ENCODE data around the gene TEX47. TPM values are rescaled to one million over a fixed set of nuclear protein-coding genes. Genes with fewer than 3 reads are reported as not detected.

Gene TEX47
- total RNA-seq = not detected

DNA sequence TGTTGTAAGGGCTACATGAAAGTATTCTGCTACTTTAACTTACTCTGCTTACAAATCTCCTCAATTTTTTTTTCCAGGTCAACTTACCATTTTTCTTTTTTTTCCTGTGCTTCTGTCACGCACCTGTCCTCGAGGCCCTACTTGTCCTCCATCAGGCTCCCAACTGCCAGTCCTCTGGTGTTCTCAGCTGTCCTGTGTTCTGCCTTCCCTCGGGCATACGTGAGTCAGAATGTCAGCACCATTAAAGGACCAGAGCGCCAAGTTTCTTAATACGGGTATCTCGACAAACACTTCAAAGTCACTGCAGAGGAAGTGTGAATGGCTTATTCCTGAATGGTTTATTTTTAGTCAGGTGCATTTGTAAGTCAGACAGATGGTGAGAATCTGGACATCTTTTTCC lies at the start of gene TEX47:
Gene TEX47 (minus strand): TSS at position 185 of the 400 bp plus-strand sequence. CDS start 795 bp downstream, outside the sequence.
- Histone ChIP-seq H3K4me1 (no peaks in the 10 kb centered on the region), H3K27me3 (no peaks in the 10 kb centered on the region), H3K36me3 (no peaks in the 10 kb centered on the region), H3K4me3 (no peak within 1 kb of the TSS), H3K9me3 (no peaks in the 10 kb centered on the region), H3K27ac (no peak within 1 kb of the TSS)
- TF ChIP-seq, protein P1, sequence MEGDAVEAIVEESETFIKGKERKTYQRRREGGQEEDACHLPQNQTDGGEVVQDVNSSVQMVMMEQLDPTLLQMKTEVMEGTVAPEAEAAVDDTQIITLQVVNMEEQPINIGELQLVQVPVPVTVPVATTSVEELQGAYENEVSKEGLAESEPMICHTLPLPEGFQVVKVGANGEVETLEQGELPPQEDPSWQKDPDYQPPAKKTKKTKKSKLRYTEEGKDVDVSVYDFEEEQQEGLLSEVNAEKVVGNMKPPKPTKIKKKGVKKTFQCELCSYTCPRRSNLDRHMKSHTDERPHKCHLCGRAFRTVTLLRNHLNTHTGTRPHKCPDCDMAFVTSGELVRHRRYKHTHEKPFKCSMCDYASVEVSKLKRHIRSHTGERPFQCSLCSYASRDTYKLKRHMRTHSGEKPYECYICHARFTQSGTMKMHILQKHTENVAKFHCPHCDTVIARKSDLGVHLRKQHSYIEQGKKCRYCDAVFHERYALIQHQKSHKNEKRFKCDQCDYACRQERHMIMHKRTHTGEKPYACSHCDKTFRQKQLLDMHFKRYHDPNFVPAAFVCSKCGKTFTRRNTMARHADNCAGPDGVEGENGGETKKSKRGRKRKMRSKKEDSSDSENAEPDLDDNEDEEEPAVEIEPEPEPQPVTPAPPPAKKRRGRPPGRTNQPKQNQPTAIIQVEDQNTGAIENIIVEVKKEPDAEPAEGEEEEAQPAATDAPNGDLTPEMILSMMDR (IDR thresholded peaks at IDR 0.05) = no peak
- TF ChIP-seq POLR2AphosphoS5 (IDR thresholded peaks at IDR 0.05; ENCODE audit: insufficient read depth in 1 of 2, low read depth in 1 of 2) (no peak), POLR2A (IDR thresholded peaks at IDR 0.05) (no peak)
- intact Hi-C loops (cut with DNase I) = no loop called here
- no peak for DNase-seq (ENCODE audit: extremely low spot score in 2 of 2)

DNA sequence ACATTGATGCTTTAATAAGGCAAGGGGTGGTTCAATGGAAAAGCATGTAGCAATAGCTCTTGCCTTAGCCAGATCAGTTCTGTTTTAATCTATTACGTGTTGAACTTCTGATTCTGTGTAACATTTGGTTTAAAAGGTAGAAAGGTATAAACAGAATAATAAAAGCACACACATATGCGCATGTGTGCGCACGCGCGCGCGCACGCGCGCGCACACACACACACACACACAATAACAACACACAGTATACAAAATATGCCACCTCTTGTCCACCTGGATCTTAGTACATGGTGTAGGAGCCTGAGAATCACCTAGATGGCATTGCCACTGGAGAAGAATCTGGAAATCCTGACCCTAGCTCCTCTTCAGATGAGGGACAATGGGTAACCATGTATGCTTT lies 49.6 kb upstream of the TEX47 start:
- Histone ChIP-seq H3K9me3 (no peaks in the 10 kb centered on the region), H3K4me1 (no peaks in the 10 kb centered on the region), H3K27ac (no peak overlapping the region), H3K27me3 (no peaks in the 10 kb centered on the region), H3K36me3 (no peaks in the 10 kb centered on the region), H3K4me3 (no peak overlapping the region)
- TF ChIP-seq, protein P1 (IDR thresholded peaks at IDR 0.05) = no peak
- TF ChIP-seq POLR2AphosphoS5 (IDR thresholded peaks at IDR 0.05; ENCODE audit: insufficient read depth in 1 of 2, low read depth in 1 of 2) (no peak), POLR2A (IDR thresholded peaks at IDR 0.05) (no peak)
- no peak for DNase-seq (ENCODE audit: extremely low spot score in 2 of 2)
- intact Hi-C loops (cut with DNase I) = no loop called here

DNA sequence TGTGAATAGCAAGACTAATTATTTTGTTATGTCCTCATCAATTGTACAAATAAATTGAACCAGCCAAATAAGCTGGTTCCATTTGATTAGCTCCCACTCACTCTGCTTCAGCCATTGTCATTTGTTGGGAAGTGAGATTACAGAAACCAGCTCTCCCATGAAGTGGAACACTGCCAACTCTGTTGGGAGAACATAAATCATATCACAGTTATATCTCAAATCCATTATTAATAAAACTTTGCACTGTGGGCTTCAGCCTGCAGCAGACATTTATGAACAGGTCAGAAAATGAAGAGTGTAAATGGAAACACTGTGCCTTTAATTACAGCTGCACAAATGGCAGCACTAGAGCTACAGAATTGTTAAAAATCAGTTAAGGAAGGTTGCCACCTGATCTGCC lies 46.7 kb upstream of the TEX47 start:
- DNase-seq (ENCODE audit: extremely low spot score in 2 of 2) = no peak
- Histone ChIP-seq H3K36me3 (no peaks in the 10 kb centered on the region), H3K4me3 (no peak overlapping the region), H3K27ac (no peak overlapping the region), H3K27me3 (no peaks in the 10 kb centered on the region), H3K9me3 (no peaks in the 10 kb centered on the region), H3K4me1 (no peaks in the 10 kb centered on the region)
- intact Hi-C loops (cut with DNase I) = no loop called here
- TF ChIP-seq, protein P1 (IDR thresholded peaks at IDR 0.05) = no peak
- TF ChIP-seq POLR2A (IDR thresholded peaks at IDR 0.05) = no peak
- no peak for TF ChIP-seq POLR2AphosphoS5 (IDR thresholded peaks at IDR 0.05; ENCODE audit: insufficient read depth in 1 of 2, low read depth in 1 of 2)

DNA sequence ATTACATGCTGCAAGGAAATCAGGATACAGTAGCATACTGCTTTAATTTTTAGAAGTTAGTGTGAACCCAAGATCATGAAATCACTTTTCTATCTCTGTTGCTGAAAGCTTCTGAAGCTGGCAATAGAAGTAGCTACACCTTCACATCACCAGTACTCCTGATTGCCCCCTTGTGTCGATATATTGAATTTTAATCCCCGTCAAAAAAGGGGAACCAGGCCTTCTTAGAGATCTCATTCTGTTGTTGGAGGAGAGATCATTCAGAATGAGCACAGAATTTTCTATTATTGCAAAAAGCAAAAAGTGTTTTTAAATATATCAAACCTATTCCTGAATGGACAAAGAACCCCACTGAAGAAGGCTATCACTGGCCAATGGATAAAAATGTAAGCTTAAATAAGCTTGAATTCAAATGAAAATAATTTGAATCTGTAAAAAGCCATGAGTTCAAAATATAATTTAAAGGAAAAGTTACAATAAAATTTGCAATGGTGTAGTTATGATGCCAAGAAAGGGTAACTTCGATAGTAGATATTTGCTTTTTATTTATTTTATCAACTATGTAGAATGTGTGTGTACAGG lies 39.7 kb upstream of the TEX47 start:
- H3K27ac ChIP-seq = no peak overlapping the region
- no peak for TF ChIP-seq POLR2AphosphoS5 (IDR thresholded peaks at IDR 0.05; ENCODE audit: insufficient read depth in 1 of 2, low read depth in 1 of 2)
- TF ChIP-seq POLR2A (IDR thresholded peaks at IDR 0.05) = no peak
- TF ChIP-seq, protein P1 (IDR thresholded peaks at IDR 0.05) = no peak
- intact Hi-C loops (cut with DNase I) = no loop called here
- H3K36me3 ChIP-seq = no peaks in the 10 kb centered on the region
- no peaks in the 10 kb centered on the region for H3K4me1 ChIP-seq
- no peaks in the 10 kb centered on the region for H3K27me3 ChIP-seq
- no peaks in the 10 kb centered on the region for H3K9me3 ChIP-seq
- no peak overlapping the region for H3K4me3 ChIP-seq
- DNase-seq (ENCODE audit: extremely low spot score in 2 of 2) = no peak

DNA sequence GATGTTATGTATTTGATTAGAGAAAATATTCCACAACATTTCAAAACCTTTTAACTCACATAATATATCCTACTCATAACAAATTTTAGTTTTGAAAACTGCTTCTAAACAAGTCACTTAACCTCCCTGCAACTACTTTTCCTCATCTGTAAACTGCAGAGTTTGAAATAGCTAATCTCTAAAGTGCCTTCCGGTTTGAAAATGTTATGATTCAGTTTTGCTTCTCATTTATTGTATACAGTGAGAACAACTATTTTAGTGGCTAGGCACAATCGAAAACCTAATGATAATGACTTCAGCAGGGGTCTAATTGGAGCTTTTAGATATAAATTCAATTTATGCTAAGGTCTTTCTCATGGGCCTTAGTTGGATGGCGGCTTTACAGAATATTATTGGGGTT lies 30.7 kb upstream of the TEX47 start:
- TF ChIP-seq, protein P1 (IDR thresholded peaks at IDR 0.05) = no peak
- TF ChIP-seq POLR2A (IDR thresholded peaks at IDR 0.05) (no peak), POLR2AphosphoS5 (IDR thresholded peaks at IDR 0.05; ENCODE audit: insufficient read depth in 1 of 2, low read depth in 1 of 2) (no peak)
- H3K4me1 ChIP-seq = no peaks in the 10 kb centered on the region
- H3K27ac ChIP-seq = no peak overlapping the region
- H3K27me3 ChIP-seq = no peaks in the 10 kb centered on the region
- intact Hi-C loops (cut with DNase I) = no loop called here
- H3K9me3 ChIP-seq = no peaks in the 10 kb centered on the region
- DNase-seq (ENCODE audit: extremely low spot score in 2 of 2) = no peak
- no peaks in the 10 kb centered on the region for H3K36me3 ChIP-seq
- no peak overlapping the region for H3K4me3 ChIP-seq
